ENCODE results near the gene CAPN7. TPM values are rescaled to one million over a fixed set of nuclear protein-coding genes. Genes with fewer than 3 reads are reported as not detected.
A peak's percentile ranks its signal among the peaks of the same experiment; 100 is the strongest.

CAPN7 gene
- total RNA-seq, 1 donor from 2014 or later, result 32.9 TPM

DNA sequence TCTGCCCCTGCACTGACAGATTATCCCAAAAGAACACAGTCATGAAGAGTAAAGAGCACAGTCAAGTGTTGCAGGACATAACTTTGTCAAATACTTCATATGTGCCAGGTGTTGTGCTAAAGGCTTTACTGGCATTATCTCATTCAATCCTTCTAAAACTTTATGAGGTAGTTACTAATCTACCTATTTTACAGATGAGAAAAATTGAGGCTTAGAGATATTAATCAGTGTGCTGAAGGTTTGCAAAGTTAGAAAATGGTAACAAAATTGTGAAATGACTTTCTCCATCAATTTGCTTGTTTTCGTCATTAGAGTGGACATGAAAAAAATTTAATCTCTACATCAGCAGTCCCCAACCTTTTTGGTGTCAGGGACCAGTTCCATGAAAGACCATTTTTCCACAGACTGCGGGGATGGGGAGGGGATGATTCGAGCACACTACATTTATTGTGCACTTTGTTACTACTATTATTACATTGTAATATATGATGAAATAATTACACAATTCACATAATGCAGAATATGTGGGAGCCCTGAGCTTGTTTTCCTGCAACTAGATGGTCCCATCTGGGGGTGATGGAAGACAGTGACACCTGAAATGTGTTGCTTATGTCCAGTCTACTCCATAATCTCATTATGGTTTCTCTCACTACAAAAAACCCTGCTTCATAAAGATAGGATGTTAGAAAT, 8.6 kb upstream of the CAPN7 start:
- Histone ChIP-seq H3K27me3 (ENCODE audit: control insufficient read depth in 3 of 3, insufficient read depth in 3 of 3, low read length in 3 of 3) (no peaks in the 10 kb centered on the region), H3K4me1 (ENCODE audit: control insufficient read depth in 3 of 3, insufficient read depth in 3 of 3, low read length in 3 of 3) (no peaks in the 10 kb centered on the region), H3K9me3 (ENCODE audit: control insufficient read depth in 3 of 3, low read length in 3 of 3) (no peaks in the 10 kb centered on the region), H3K27ac (ENCODE audit: low read depth, low read length) (no peak overlapping the region), H3K9ac (ENCODE audit: low read depth in 1 of 3, low read length in 3 of 3) (no peak overlapping the region), H3K4me3 (ENCODE audit: low read length in 3 of 3) (no peak overlapping the region), H3K36me3 (ENCODE audit: control insufficient read depth in 3 of 3, insufficient read depth in 3 of 3, low read length in 3 of 3) (no peaks in the 10 kb centered on the region)

DNA sequence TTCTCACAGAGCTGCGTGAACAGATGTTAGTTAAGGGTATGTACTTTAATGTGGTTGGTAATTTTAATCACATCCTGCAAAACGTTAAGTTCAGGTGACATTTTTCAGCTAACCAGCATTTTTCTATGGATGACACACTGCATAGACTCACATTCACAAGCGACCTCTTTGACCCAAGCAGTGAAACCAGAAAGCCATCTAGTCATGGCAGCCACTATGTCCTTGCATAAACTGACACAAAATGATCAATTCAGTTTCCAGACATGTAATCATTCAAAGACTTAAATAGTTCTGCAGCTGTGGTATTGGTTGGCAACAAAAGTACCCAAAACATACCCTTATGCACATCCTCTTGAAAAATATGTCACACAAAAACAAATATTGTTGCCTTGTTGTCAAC, 7.4 kb upstream of the CAPN7 start:
- Histone ChIP-seq H3K9me3 (ENCODE audit: control insufficient read depth in 3 of 3, low read length in 3 of 3) (no peaks in the 10 kb centered on the region), H3K4me3 (ENCODE audit: low read length in 3 of 3) (no peak overlapping the region), H3K27ac (ENCODE audit: low read depth, low read length) (no peak overlapping the region), H3K9ac (ENCODE audit: low read depth in 1 of 3, low read length in 3 of 3) (no peak overlapping the region), H3K36me3 (ENCODE audit: control insufficient read depth in 3 of 3, insufficient read depth in 3 of 3, low read length in 3 of 3) (no peaks in the 10 kb centered on the region), H3K4me1 (ENCODE audit: control insufficient read depth in 3 of 3, insufficient read depth in 3 of 3, low read length in 3 of 3) (no peaks in the 10 kb centered on the region), H3K27me3 (ENCODE audit: control insufficient read depth in 3 of 3, insufficient read depth in 3 of 3, low read length in 3 of 3) (no peaks in the 10 kb centered on the region)

DNA sequence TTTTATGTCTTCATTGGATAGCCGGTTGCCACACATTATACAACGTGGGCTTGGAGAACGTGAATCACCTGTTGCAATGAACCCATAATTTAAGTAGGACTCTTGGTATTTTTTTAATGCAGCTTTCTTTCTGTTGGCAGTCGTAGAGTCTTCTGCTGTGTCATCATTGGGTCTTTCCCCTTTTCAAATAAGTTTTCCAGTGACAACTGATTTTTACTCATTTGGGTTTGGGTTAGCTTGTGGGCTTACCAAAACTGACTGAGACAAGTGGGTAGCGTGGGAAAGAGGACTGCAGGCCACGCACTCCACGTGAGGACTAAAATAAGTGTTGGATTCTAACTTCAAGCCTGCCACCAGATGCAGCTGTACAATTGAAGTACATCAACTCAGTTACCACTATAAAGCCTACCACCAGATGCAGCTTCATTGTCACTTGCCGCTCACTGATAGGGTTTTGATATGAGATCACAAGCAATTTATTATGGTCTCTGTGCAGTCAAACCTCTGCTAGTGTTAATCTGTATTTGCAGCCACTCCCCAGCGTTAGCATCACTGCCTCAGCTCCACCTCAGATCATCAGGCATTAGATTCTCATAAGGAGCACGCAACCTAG, 6.4 kb upstream of the CAPN7 start:
- no peaks in the 10 kb centered on the region for H3K36me3 ChIP-seq (ENCODE audit: control insufficient read depth in 3 of 3, insufficient read depth in 3 of 3, low read length in 3 of 3)

DNA sequence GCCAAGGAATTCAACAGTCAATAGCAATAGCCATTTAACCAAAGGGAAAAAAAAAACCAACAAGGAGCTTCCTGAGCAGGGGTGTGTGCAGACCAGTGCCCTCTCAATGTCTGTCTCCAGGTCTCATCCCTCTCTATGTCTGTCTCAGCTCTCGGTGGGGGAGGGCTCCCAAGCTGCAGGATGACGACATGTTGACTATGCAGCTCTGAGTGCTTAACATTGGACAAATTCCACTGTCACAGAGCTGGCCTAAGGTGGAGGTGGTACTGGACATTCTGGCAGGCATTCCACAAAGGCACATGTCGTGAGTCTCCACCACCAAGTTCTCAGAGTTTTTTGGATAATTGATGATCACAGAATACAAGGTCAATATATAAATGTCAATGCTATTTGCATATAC, 2.0 kb upstream of the CAPN7 start:
- Histone ChIP-seq H3K36me3 (ENCODE audit: control insufficient read depth in 3 of 3, insufficient read depth in 3 of 3, low read length in 3 of 3) (no peaks in the 10 kb centered on the region), H3K4me1 (ENCODE audit: control insufficient read depth in 3 of 3, insufficient read depth in 3 of 3, low read length in 3 of 3) (peaks cover 0 to 15% (median 5%) of the 10 kb centered on the region in 3 donors), H3K9me3 (ENCODE audit: control insufficient read depth in 3 of 3, low read length in 3 of 3) (no peaks in the 10 kb centered on the region), H3K27me3 (ENCODE audit: control insufficient read depth in 3 of 3, insufficient read depth in 3 of 3, low read length in 3 of 3) (no peaks in the 10 kb centered on the region), H3K9ac (ENCODE audit: low read depth in 1 of 3, low read length in 3 of 3) (no peak overlapping the region), H3K27ac (ENCODE audit: low read depth, low read length) (no peak overlapping the region), H3K4me3 (ENCODE audit: low read length in 3 of 3) (no peak overlapping the region)

More for the DNA sequence above, 6.4 kb upstream of the CAPN7 start:
- Histone ChIP-seq H3K4me1 (ENCODE audit: control insufficient read depth in 3 of 3, insufficient read depth in 3 of 3, low read length in 3 of 3) (no peaks in the 10 kb centered on the region), H3K9ac (ENCODE audit: low read depth in 1 of 3, low read length in 3 of 3) (no peak overlapping the region), H3K27ac (ENCODE audit: low read depth, low read length) (no peak overlapping the region), H3K9me3 (ENCODE audit: control insufficient read depth in 3 of 3, low read length in 3 of 3) (no peaks in the 10 kb centered on the region), H3K27me3 (ENCODE audit: control insufficient read depth in 3 of 3, insufficient read depth in 3 of 3, low read length in 3 of 3) (no peaks in the 10 kb centered on the region), H3K4me3 (ENCODE audit: low read length in 3 of 3) (no peak overlapping the region)

DNA sequence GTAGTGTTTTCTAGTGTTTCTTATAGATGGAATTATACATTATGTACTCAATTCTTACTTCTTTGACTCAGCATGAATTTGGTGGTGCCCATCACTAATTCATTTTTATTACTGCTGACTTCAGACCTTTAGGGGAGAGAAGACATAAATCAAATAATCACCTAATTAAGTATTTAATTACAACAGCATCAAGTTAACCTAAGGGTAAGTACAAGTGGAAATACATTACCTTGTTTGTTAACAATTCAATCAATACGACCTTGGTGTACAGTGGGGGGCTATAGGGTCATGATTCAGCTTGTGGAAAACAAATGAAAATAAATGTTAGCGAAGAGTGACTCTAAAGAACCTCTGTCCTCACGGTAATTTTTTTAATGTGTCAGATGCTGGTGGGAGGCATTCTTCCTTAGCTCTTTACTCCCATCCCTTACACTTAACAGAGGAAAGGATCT, 538 bp upstream of the CAPN7 start:
- Histone ChIP-seq H3K27me3 (ENCODE audit: control insufficient read depth in 3 of 3, insufficient read depth in 3 of 3, low read length in 3 of 3) (no peaks in the 10 kb centered on the region), H3K36me3 (ENCODE audit: control insufficient read depth in 3 of 3, insufficient read depth in 3 of 3, low read length in 3 of 3) (peaks cover 0 to under 1% (median 0%) of the 10 kb centered on the region in 3 donors), H3K4me1 (ENCODE audit: control insufficient read depth in 3 of 3, insufficient read depth in 3 of 3, low read length in 3 of 3) (peaks cover 0 to 15% (median 5%) of the 10 kb centered on the region in 3 donors), H3K27ac (ENCODE audit: low read depth, low read length) (peak overlapping the region; percentile 94), H3K9ac (ENCODE audit: low read depth in 1 of 3, low read length in 3 of 3) (peak overlapping the region; percentile 66 to 97 (median 76)), H3K9me3 (ENCODE audit: control insufficient read depth in 3 of 3, low read length in 3 of 3) (no peaks in the 10 kb centered on the region), H3K4me3 (ENCODE audit: low read length in 3 of 3) (peak overlapping the region; percentile 65 to 84 (median 79))

DNA sequence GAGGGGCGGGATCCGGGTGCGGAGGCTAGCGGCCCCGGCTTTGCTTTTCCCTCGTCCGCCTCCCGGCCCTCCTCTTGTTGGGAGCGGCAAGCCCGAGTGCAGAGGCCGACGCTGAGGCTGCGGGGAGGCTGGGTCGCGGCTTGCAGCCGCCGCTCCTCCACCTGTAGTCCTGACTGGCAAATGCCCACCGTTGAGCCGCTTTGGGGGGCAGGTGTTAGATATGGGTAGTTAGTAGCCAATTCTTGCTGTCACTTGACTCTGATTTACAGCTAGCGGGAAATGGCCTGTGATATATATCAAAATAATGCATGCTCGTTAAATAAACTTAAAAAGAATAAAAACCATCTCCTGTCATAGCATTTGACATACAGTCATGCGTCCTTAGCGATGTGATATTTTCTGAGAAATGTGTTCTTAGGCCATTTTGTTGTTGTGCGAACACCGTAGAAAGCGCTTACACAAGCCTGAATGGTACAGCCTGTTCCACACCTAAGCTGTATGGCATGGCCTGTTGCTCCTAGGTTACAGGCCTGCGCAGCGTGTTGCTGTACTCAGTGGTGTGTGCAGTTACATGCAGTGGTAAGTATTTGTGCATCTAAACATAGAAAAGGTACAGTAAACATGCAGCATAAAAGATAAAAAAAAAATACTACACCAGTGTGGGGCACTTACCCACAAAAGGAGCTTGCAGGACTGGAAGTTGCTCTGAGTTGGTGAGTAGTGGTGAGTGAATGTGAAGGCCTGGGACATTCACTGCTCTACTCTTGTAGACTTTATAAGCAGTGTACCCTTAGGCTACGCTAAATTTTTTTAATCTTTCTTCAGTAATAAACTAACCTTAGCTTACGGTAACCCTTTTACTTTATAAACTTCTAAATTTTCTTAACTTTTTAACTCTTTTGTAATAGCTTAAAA, 873 bp downstream of the CAPN7 start:
- H3K9ac ChIP-seq (ENCODE audit: low read depth in 1 of 3, low read length in 3 of 3), result peak overlapping the region; percentile 92 to 97 (median 96)
- H3K4me1 ChIP-seq (ENCODE audit: control insufficient read depth in 3 of 3, insufficient read depth in 3 of 3, low read length in 3 of 3), result peaks cover 0 to 15% (median 5%) of the 10 kb centered on the region in 3 donors
- H3K4me3 ChIP-seq (ENCODE audit: low read length in 3 of 3), result peak overlapping the region; percentile 75 to 90 (median 89)
- H3K27ac ChIP-seq (ENCODE audit: low read depth, low read length), result peak overlapping the region; percentile 94
- H3K9me3 ChIP-seq (ENCODE audit: control insufficient read depth in 3 of 3, low read length in 3 of 3), result no peaks in the 10 kb centered on the region
- H3K36me3 ChIP-seq (ENCODE audit: control insufficient read depth in 3 of 3, insufficient read depth in 3 of 3, low read length in 3 of 3), result peaks cover 0 to 3% (median 0%) of the 10 kb centered on the region in 3 donors
- no peaks in the 10 kb centered on the region for H3K27me3 ChIP-seq (ENCODE audit: control insufficient read depth in 3 of 3, insufficient read depth in 3 of 3, low read length in 3 of 3)

DNA sequence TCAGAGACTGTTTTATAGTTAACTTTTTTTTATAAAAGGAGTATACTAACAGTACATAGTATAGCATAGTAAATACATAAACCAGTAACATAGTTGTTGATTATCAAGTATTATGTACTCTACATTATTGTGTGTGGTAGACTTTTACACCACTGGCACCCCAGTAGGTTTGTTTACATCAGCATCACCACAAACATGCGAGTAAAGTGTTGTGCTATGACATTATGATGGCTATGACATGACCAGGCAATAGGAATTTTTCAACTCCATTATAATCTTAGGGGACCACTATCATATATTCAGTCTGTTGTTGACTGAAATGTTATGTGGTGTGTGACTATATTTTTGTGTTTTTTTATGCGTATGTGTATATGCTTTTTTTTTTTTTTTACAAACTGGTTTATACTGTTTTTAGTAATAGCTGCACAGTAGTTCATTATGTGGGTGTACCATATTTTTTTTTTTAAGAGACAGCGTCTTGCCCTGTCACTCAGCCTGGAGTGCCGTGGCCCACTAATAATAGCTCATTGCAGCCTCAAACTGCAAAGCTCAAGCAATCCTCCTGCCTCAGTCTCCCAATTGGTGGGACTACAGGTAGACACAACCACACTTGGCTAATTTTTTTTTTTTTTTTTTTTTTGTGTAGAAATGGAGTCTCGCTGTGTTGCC, 1.9 kb downstream of the CAPN7 start:
- H3K4me1 ChIP-seq (ENCODE audit: control insufficient read depth in 3 of 3, insufficient read depth in 3 of 3, low read length in 3 of 3), result peaks cover 0 to 15% (median 5%) of the 10 kb centered on the region in 3 donors
- peak overlapping the region in 2 of 3 donors; percentile 28 to 89 for H3K4me3 ChIP-seq (ENCODE audit: low read length in 3 of 3)
- H3K36me3 ChIP-seq (ENCODE audit: control insufficient read depth in 3 of 3, insufficient read depth in 3 of 3, low read length in 3 of 3), result peaks cover 0 to 4% (median 3%) of the 10 kb centered on the region in 3 donors
- peak overlapping the region; percentile 92 to 97 (median 96) for H3K9ac ChIP-seq (ENCODE audit: low read depth in 1 of 3, low read length in 3 of 3)
- H3K27ac ChIP-seq (ENCODE audit: low read depth, low read length), result no peak overlapping the region
- no peaks in the 10 kb centered on the region for H3K27me3 ChIP-seq (ENCODE audit: control insufficient read depth in 3 of 3, insufficient read depth in 3 of 3, low read length in 3 of 3)
- H3K9me3 ChIP-seq (ENCODE audit: control insufficient read depth in 3 of 3, low read length in 3 of 3), result no peaks in the 10 kb centered on the region

DNA sequence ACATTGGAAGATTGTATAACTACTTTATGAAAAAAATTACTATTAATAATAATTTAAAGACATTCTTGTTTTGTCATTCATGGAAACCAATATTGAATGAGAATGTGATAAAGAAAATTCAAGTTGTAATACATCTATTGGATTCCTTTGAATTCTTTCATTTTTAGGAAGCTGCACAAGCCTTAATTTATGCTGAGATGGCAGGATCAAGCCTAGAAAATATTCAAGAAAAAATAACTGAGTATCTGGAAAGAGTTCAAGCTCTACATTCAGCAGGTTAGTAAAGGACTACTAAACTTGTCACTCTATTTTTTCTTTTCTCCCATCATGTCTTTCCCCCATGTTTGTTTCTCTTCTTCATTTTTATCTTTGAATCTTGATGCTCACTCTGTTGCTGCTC, 5.9 kb downstream of the CAPN7 start:
- Histone ChIP-seq H3K9me3 (ENCODE audit: control insufficient read depth in 3 of 3, low read length in 3 of 3) (no peaks in the 10 kb centered on the region), H3K27me3 (ENCODE audit: control insufficient read depth in 3 of 3, insufficient read depth in 3 of 3, low read length in 3 of 3) (no peaks in the 10 kb centered on the region), H3K4me1 (ENCODE audit: control insufficient read depth in 3 of 3, insufficient read depth in 3 of 3, low read length in 3 of 3) (peaks cover 0 to 11% (median 5%) of the 10 kb centered on the region in 3 donors), H3K36me3 (ENCODE audit: control insufficient read depth in 3 of 3, insufficient read depth in 3 of 3, low read length in 3 of 3) (peaks cover 3 to 21% (median 4%) of the 10 kb centered on the region in 3 donors), H3K4me3 (ENCODE audit: low read length in 3 of 3) (no peak overlapping the region), H3K9ac (ENCODE audit: low read depth in 1 of 3, low read length in 3 of 3) (no peak overlapping the region), H3K27ac (ENCODE audit: low read depth, low read length) (no peak overlapping the region)

DNA sequence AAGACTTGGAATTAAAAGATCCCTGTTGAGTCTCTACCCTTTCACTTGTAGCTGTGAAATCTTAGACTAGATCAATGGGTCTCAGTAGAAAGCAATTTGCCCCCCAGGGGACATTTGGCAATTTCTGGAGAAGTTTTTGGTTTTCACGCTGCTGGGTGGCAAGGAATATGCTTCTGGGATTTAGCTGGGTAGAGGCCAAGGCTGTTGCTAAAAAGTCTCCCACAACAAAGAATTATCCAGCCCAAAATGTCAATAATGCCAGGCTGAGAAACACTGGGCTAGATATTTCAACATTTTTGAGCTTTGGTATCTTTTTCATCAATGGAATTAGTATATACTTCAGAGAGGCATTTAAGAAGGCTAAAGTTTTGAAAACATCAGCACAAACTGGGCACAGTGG, 8.7 kb downstream of the CAPN7 start:
- Histone ChIP-seq H3K4me1 (ENCODE audit: control insufficient read depth in 3 of 3, insufficient read depth in 3 of 3, low read length in 3 of 3) (peaks cover 16 to 20% (median 18%) of the 10 kb centered on the region in 3 donors), H3K27me3 (ENCODE audit: control insufficient read depth in 3 of 3, insufficient read depth in 3 of 3, low read length in 3 of 3) (no peaks in the 10 kb centered on the region), H3K27ac (ENCODE audit: low read depth, low read length) (no peak overlapping the region), H3K9ac (ENCODE audit: low read depth in 1 of 3, low read length in 3 of 3) (no peak overlapping the region), H3K9me3 (ENCODE audit: control insufficient read depth in 3 of 3, low read length in 3 of 3) (no peaks in the 10 kb centered on the region), H3K4me3 (ENCODE audit: low read length in 3 of 3) (no peak overlapping the region), H3K36me3 (ENCODE audit: control insufficient read depth in 3 of 3, insufficient read depth in 3 of 3, low read length in 3 of 3) (peaks cover 11 to 41% (median 25%) of the 10 kb centered on the region in 3 donors)

Measured in skeletal muscle tissue (tissue), 4 donors.